Activated CD4-positive, CD25-positive, alpha-beta regulatory T cell treated with anti-CD3 and anti-CD28 coated beads, Interleukin-2, amount 50 U/mL, for 16 hours (primary cell): Measurements from ENCODE around the gene AMPD1.

Experiments
- DNase-seq: peaks from one replicate; pipeline ENCODE4 v3.0.0-alpha.2; 2020; ENCODE audit warnings: low read depth, low spot score

The AMPD1 gene

DNA sequence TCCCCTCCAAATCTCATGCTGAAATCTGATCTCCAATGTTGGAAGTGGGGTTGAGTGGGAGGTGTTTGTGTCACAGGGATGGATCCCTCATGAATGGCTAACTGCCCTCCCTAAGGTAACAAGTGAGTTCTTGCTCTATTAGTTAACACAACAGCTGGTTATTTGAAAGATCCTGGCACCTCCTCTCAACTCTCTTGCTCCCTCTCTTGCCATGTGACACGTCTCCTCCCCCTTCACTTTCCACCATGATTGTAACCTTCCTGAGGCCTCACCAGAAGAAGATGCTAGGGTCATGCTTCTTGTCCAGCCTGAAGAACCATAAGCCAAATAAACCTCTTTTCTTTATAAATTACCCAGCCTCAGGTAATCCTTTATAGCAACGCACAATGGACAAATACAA lies 54.0 kb downstream of the AMPD1 start:
- DNase-seq = no peak

DNA sequence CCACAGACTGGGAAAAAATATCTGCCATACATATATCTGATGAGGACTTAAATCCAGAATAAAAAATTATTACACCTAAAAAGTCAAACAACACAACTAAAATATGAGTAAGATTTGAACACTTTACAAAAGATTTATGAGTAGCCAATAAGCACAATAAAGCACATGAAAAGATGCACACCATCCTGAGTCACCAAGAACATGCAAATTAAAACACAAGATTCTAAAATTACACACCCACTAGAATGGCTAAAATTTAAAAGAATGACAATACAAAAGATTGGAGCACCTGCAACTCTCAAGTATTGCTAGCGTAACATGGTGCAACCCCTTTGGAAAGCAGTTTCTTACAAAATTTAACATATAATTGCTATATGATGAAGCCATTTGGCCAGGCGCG lies 56.4 kb downstream of the AMPD1 start:
- no peak for DNase-seq

DNA sequence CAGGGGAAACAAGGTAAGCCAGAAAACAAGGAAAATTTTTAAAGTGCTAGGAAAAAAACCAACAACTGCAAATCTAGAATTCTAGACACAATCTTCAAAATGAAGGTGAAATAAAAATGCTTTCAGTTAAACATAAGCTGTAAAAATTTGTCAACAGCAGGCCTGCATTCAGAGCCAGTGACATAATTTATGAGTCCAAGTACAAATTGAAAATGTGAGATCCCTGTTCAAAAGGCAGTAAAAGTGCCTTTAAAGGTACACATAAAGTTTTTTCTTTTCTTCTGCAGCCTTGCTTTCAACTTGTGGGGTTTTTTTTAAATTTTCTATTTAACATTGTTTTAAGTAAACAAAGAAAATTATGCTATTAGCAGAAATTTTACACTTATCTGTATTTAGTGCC lies 62.9 kb downstream of the AMPD1 start:
- DNase-seq = no peak

DNA sequence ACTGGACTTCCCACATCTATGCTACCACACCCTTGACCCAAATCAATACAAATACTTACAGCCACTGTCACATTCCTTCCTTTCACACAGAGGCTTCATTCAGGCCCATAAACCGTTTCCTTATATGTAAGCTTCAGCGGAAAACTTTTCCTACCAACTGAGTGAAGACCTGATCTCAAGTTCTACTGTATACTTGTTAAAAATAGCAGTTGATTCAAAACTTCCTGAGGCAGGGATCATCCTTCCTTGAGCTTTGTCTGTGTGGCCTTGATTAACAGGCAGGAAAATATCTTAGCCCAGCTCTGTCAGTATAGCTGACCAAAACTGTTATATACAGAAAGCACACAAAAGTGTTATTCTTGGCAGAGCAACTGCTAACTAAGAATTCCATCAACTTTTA lies 68.2 kb downstream of the AMPD1 start:
- no peak for DNase-seq

DNA sequence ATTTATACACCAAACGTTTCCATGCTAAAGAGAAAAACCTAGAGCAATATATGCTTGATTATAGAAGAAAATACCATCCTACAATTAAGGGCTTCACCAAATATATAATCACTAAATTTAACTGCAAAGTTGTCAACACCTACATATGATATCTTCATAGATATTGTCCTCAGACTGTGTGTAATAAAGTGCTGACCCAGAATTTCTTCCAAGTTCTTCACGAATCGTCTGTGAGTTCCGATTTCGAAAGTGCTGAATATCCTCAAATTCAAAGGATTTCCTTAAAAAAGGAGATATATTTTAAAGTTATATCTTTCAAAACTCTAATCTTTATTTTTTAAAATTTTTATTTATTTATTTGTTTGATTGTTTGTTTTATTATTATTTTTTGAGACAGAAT lies 72.0 kb downstream of the AMPD1 start:
- no peak for DNase-seq
